ENCODE measurements around the gene ANKS1B.

ANKS1B gene

DNA sequence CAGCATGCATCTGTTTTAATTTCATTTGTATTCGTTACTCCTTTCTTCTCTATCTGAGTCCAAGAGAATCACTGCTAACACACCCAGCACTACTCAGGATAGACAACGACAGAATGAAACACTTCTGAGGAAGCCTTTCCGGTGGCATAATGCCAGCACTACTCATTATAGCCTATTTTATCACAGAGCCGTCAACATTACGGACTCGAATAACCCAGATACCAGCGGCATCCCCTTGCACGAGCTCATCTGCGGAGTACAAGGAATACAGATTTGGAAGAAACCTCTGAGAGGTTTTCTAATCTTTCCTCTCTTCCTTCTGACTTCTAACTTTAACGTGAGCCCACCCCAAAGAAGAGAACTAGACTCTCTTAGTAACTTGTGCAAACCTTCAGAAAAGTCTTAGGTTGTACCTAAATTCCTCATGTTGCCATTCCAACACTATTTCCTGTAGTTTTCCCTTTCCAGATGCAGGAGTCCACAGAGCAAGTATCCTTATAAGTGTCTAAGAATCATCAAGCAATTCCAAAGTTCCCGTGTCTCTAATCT is 1091.5 kb downstream of the ANKS1B start:
- no peak for DNase-seq (ENCODE audit: low read depth, low spot score)

DNA sequence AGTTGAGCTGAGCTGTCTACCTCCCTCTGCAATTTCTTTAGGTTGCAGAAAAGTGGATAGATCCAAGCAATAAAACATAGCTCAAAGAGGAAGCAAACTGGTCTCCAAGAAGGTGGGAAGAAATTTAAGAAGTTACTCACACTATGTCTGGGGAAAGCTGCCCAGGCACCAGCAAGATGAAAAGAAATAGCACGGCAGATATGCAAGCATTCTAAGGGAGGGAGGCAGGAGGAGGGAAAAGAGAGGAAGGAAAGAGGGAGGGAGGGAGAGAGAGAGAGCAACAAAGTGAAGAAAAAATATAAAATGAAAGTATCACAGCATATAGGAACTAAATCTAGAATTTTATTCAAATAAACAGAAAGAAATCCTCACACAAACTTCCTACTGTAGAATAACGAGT is 1099.0 kb downstream of the ANKS1B start:
- DNase-seq (ENCODE audit: low read depth, low spot score) = no peak

DNA sequence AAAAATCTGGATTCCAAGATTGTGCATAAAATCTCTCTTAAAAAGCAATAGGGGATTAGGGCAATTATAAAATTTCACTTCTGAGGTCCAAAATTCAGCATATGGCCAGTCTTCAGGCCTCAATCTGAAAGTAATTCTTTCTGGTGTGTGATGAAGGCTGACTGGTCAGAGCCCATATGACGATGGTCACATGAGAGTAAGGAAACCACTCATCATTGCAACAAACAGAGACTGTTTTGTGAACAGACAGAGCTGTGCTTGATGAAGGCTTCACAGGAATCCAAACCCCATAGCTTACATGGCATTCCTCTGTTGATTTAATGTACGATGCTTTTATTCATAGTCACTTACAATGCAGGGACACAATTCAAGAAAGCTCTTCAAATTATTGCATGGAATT is 1101.5 kb downstream of the ANKS1B start:
- DNase-seq (ENCODE audit: low read depth, low spot score) = no peak

DNA sequence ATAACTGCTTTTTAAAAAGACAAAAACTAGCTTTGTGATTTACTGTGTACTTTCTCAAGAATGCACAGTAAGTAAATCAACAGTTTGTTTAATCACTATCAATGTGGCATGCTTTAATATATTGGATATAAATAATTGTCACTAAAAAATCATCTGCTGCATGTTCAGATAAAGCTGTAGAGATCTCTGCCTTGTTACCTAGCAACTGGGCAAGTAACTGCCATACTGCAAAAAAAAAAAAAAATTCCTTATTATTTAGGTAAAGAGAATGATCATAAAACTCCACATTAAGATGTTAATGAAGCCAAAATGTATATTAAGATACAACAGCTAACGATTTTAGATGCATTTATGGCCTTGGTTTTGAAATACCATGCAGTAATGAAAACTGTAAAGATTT is 1102.2 kb downstream of the ANKS1B start:
- no peak for DNase-seq (ENCODE audit: low read depth, low spot score)

DNA sequence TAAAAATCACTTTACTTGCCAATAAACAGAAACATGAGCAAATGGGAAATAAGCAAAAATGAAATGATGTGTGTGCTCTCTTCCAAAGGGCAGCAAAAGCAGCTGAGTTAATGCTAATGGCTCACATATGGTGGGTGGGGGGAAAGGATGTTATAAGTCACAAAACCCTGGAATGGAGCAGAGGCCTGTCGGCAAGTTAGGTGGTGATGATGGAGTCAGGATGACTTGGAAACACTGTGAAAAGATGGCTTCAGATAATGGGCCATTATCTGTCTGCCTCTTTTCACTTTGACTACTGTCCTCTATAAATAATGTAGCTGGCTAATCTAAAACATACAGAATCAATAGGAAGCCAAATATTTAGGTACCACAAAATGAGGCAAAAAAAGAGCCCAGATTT is 1111.0 kb downstream of the ANKS1B start:
- no peak for DNase-seq (ENCODE audit: low read depth, low spot score)

DNA sequence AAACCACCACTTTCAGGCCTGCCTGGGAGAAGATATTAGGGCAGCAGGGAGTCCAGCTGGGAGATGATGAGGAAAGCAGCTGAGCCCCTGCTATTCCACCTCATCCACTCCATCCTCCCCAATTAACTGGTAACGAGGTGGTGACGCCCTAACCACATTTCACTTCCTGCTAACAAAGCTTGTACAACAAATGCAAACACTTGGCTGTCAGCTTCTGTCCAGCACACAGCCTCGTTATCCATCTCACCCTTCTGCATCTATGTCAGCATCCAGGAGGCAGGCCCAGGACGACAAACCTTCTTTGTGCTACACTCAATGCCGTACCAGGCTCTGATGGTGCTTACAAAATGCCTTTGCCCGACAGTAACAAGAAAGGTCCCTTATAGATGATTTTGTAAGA is 1114.2 kb downstream of the ANKS1B start:
- no peak for DNase-seq (ENCODE audit: low read depth, low spot score)

DNA sequence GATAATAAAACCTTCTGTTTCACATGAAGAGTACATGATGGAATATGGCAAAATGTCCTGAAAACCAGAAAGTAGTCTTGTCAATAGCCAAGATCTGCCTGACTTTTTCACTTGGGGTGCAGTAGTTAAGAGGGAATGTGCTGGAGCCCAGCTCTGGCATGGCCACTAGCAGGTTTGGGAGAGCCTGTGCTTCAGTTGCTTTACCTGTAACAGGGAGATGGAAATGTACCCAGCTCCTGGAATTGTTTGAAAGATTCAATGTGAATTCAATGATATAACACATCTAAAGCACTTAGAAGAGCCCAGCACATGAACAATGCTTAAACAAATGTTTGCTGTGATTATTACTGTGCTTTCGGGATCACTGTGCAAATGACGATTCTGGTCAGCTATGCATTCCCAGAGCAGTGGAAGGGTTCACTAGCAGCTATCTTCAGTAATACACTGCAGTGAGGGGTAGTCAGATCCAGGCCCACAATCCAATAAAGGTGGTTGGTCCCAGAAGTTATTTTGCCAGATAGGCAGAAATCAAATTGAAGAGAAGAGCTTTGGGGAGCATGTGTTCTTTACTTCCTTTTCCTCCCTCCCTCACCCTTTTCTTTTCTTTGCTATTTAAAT is 1114.7 kb downstream of the ANKS1B start:
- no peak for DNase-seq (ENCODE audit: low read depth, low spot score)

DNA sequence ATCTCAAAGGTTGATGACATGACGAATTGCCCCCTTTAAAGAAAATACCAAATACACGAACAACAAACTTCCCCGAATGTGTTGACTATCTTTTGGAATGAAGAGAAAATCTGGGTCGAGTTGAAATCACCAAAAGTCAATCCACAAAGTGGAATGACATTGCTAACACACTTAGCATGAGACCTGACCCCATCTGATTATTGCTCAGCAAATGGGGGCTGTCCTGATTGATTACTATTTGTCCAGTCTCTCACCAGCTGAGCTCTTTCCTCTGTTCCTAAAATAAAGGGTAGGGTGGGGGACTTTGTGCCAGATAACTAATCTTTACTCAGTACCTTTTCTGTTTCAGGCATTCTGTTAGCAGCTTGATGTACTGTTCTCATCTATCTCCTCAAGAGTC is 1116.2 kb downstream of the ANKS1B start:
- DNase-seq (ENCODE audit: low read depth, low spot score) = no peak

DNA sequence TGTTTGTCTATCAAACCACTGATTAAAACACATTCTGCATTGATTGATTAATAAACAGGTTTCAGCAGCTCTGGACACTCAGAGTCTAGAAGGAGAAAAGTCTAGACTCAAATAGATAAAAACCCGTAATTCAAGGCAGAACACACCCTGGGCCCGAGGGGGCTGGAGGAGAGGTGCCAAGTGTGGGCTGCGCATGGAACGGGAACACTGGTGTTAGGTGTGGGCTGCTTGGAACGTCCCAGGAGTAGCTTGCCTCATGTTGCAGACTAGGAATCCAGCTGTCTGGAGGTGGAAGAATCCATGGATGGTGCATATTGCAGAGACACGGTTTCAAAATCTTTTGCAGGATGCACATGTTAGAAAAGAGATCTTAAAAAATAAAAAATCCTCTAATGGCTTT is 1116.7 kb downstream of the ANKS1B start:
- DNase-seq (ENCODE audit: low read depth, low spot score) = no peak

DNA sequence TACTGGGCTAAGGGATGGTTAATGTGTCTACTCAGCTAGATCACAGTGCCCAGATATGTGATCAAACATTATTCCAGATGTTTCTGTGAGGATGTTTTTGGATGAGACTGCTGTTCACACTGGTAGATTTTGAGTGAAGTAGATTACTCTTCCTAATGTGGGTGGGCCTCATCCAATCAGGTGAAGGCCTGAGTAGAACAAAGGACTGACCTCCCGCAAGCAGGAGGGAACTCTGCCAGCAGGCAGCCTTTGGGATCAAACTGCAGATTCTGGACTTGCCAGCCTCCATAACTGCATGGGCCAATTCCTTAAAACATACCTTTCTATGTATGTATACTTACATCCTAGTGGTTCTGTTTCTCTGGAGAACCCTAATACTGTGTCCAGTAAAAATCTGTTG is 1120.4 kb downstream of the ANKS1B start:
- DNase-seq (ENCODE audit: low read depth, low spot score) = no peak

DNA sequence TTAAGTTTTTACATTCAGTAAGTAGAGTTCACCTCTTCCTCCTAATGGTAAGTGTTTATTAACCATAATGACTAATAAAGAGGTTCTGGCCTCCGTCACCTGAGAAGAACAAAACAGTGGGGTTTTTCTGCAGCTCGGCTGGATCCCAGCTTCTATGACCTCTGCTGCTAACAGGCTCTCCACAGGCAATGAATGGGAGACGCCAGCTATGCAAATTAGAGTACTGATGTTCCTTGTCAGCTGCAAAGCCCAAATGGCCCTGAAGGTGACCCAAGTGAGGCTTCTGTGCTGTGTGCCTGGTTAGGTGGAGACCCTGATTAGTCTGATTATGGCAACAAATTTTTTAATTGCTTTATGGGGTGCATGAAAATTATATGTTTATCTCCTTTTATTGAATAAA is 1121.6 kb downstream of the ANKS1B start:
- DNase-seq (ENCODE audit: low read depth, low spot score) = peak; percentile 52

DNA sequence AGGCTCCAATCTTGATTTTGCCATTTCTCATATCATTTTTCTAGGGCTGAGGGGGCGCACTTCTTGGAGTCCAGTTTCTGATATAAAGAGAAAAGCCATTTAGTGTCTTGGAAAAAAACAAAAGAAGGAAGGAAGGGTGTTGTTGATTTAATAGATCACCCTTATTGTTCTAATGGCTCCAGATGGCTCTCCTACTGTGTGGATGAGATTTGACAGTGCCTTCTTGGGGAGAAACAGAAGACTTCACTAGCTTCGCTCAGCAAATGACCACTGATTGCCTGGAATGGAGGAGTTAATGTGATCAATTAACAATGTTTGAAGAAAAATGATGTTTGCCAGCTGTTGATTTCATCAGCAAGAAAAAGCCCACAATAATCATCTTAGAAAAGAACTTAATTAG is 1123.5 kb downstream of the ANKS1B start:
- DNase-seq (ENCODE audit: low read depth, low spot score) = no peak

DNA sequence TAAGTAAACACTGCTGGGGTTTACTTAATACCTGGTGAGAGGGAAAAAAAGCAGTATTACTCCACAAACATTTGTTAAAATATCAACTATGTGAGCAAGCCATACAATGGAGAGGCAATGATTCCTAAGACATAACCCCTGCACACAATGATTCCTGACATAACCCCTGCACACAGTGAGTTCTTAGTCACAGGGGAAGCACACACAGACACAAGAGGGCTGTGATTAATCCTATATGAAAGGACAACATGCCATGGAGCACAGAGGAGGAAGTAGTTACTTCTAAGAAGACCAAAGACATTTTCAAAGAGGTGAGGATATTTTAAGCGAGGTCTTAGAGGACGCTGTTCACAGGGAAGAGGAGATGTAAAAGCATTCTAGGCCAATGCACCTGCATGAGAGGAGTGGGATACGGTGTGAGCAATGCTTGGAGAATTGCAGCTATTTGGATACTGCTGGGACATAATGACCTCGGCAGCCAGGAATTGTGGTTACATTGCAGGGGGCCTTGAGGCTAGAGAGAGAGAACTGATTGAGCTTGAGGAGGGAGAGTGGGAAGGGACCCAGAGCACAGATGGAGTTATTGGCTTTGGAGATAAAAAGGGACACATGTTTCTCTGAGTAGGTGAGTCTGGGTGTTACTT is 1127.7 kb downstream of the ANKS1B start:
- peak; percentile 89 for DNase-seq (ENCODE audit: low read depth, low spot score)

DNA sequence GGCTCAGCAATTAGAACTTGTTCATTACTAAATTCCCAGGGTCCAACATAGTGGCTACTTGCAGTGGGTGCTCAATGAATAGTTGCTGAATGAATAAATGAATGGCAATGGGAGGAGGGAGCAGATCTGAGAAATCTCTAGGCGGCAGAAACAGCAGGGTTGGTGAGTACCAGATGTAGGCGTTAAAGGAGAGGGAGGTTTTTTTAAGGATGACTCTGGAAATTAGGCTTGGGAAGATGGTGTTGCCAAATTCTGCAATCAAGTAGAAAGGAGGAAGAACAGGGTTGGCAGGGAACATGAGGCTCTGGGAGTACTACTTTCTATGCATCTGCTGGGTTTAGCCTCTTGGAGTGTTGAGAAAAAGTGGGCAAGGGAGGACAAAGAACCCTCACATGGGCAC is 1132.6 kb downstream of the ANKS1B start:
- no peak for DNase-seq (ENCODE audit: low read depth, low spot score)

DNA sequence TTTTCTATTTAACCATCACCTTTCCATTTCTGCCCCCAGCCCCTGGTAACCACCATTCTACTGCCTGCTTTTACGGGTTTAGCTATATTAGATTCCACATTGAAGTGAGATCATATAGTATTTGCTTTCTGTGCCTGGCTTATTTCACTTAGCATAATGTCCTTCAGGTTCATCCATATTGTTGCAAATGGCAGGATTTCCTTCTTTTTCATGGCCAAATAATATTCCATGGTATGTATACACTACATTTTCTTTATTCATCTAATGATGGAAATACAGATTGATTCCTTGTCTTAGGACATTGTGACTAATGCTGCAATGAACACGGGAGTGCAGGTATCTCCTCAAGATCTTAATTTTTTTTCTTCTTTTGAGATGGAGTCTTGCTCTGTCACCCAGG is 1137.5 kb downstream of the ANKS1B start:
- no peak for DNase-seq (ENCODE audit: low read depth, low spot score)

DNA sequence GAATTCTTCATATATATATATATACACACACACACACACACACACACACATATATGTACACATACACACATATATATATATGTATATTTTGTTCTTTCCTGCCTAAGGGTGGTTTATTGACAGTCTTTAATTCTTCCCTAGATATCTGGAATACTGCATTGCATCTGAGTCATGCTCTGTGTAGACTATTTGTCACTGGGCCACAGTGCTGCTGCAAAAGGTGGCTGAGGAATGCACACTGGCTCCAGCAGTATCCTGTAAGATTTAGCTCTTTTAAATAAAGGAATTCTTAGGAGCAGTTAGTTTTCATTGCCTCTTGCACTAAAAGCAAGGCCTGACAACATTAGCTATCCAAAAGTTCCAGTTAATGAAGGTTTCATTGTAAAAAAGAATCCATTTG is 1138.8 kb downstream of the ANKS1B start:
- no peak for DNase-seq (ENCODE audit: low read depth, low spot score)

DNA sequence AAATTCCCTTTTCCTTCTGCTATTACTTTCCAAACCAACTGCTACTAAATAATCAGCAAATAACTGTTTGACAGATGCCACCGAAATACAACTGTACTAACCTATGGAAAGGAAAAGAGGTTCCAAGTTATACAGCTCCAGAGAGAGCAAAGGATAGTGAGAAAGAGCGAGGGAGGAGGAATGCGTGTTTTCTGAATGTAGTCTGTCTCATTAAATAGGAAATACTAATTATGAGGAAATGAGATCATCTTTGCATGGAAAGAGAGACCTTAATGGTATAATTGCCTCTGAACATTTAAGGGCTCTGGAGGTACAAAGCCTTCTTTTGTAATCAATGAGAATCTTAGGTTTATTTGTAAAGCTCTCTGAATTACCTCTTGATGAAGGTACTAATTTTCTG is 1144.4 kb downstream of the ANKS1B start:
- DNase-seq (ENCODE audit: low read depth, low spot score) = no peak

DNA sequence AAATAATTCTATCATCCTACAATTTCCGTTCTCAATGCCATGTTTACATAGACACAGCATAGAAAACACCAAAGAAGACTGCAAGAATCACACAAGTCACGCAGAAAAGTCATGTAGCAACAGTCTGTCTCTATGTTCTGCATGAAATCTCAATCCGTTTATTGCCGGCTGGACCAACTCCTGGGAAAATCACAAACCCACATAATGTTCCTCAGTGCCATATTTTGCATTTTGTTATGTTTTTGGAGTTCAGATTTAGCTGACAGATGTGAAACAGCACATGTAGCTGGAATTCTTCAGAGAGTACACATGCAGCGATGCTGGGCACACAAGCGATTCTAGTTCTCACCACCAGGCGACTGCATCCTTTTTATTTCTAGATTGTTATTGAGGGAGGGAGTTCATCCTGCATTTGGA is 1146.5 kb downstream of the ANKS1B start:
- DNase-seq (ENCODE audit: low read depth, low spot score) = no peak

DNA sequence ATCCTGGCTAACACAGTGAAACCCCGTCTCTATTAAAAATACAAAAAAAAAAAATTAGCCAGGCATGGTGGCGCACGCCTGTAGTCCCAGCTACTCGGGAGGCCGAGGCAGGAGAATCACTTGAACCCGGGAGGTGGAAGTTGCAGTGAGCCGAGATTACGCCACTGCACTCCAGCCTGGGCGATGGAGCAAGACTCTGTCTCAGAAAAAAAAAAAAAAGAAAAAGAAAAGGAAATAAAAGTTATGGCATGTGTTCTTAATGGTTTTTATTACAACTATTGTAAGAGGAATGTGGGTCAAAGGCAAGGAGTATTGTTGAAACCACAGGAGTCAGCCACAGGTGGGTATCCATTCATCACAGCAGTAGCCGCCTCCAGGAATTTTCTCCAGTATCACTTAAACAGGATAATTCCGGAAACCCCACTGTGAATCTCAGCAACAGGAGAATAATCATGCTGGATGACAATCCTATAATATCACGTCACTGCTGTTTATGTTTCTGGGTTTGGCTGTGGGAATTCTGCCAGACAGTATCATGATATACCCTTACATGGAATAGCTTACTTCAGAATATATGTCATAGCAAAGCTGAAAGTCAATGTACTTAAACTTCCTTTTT is 1147.5 kb downstream of the ANKS1B start:
- peak; percentile 54 for DNase-seq (ENCODE audit: low read depth, low spot score)

DNA sequence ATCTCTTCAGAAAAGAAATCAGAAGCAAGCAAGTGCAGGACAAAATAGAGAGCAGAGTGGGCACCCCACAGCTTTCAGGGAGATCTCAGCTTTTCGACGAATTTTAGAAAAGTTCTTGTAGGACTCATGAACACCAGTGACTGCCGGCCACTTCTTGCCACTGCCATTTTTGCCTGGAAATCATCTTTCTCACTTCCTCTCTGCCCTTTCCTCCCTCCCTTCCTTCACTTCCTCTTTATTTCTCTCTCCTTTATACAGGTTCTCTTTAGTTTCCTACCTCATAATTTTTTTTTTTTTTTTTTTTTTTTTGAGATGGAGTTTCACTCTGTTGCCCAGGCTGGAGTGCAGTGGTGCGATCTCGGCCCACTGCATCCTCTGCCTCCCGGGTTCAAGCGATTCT is 1154.1 kb downstream of the ANKS1B start:
- DNase-seq (ENCODE audit: low read depth, low spot score) = no peak

DNA sequence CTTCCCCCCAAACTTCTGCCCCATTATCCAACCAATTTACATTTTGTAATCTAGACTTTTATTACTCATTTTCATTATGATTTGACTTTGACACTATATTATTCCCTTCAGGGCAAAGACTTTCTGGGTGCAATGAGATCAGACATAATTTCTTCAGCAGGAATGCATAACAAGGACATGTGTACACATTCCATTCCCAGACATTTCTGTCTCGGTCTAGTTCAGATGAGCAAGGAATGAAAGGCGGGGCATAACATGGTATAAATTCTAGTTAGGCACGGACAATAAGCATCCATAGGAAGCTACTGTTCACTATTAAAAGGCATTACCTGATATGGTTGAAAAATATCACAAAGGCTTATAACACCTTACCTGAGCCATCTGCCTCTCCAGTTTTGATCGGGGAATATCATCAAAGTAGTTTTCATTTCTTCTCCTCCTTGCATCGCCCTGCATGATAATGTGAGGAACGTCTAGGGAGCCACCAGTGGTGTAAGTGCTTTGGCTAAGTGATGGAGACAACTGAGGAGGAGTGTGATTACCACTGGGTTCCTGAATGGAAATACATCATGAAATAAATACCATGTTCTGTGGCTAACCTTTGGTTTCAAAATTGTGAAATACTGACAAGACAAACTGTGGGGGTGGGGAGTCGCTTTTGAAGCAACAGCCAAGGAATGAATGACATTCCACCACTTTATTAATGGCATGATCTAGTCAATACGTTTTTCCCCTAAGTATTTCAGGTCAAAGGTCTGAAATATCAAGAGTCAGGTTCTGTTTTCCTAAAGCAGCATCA is 1155.7 kb downstream of the ANKS1B start:
- no peak for DNase-seq (ENCODE audit: low read depth, low spot score)

DNA sequence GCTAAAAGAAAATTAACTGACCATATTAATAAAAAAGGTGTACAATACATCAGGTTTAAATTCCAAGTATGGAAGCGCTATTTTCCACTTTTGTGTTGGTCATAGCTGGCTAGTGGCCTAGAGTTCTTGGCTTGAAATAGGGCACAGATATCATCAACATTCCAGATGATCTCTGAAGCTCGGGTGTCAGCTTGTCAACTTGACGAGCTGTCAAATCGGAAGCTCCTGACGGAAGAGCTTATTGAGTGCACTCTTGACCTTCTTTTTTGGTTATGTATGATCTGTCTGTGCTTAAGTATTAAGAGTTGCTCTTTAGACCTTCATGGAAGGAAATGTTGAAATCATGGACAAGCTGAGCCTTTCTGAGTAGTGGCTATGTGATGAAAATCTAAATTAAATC is 1161.7 kb downstream of the ANKS1B start:
- DNase-seq (ENCODE audit: low read depth, low spot score) = no peak

Measured in iPS DF 19.7 (cell line).